Transverse colon (tissue), 4 donors: ENCODE data around the gene SPIRE1. TPM values are rescaled to one million over a fixed set of nuclear protein-coding genes. Genes with fewer than 3 reads are reported as not detected.

Source experiments
- DNase-seq: peaks from one replicate; pipeline ENCODE4 v3.0.0-alpha.2; 2019
- H3K27ac ChIP-seq, 4 donors: fragments of 200-600 bp; sonication (generic); 2 replicates each; pipeline ENCODE4 v1.5.1; 2016 to 2018; ENCODE audit warnings: inconsistent platforms in 4 of 4
- H3K27me3 ChIP-seq: fragments of 200-600 bp; sonication (generic); 2 replicates; pipeline ENCODE4 v1.5.1; 2017; ENCODE audit warnings: inconsistent platforms
- H3K36me3 ChIP-seq, 4 donors: fragments of 200-600 bp; sonication (generic); 2 replicates each; pipeline ENCODE4 v1.5.1; 2017 to 2019; ENCODE audit warnings: inconsistent platforms in 4 of 4
- H3K4me1 ChIP-seq, 4 donors: fragments of 200-600 bp; sonication (generic); 2 replicates each; pipeline ENCODE4 v1.5.1; 2017 to 2020; ENCODE audit warnings: inconsistent platforms in 4 of 4
- H3K4me3 ChIP-seq, 4 donors: fragments of 200-600 bp; sonication (generic); 1 replicate in 1 of 4; 2 replicates in 3 of 4; pipeline versions ENCODE4 v1.5.1 to v1.6.1; 2017 to 2019; ENCODE audit warnings: inconsistent platforms in 4 of 4
- H3K9me3 ChIP-seq, 2 donors: fragments of 200-600 bp; sonication (generic); 2 replicates each; pipeline ENCODE4 v1.5.1; 2017 to 2019; ENCODE audit warnings: inconsistent platforms in 2 of 2
- EP300 ChIP-seq: sonication (generic); formaldehyde crosslinking; IDR thresholded peaks from one replicate; pipeline ENCODE4 v1.6.1; 2017; ENCODE audit warnings: antibody characterized with exemption, low read depth
- POLR2A ChIP-seq: fragments of 450-650 bp; IDR thresholded peaks from one replicate; pipeline ENCODE4 v1.6.1; 2016; ENCODE audit warnings: antibody characterized with exemption, mild to moderate bottlenecking, moderate library complexity
- POLR2AphosphoS5 ChIP-seq, 3 donors: sonication (generic); formaldehyde crosslinking; IDR thresholded peaks; one replicate each; pipeline ENCODE4 v1.6.1; 2016; ENCODE audit warnings: antibody characterized with exemption in 3 of 3
- WGBS, 2 donors: methylation state at CpG; one replicate each; pipeline ENCODE4 v1.1.5; 2018; ENCODE audit warnings: low coverage in 1 of 2; 5-methylcytosine and 5-hydroxymethylcytosine counted together
- in situ Hi-C, 4 donors: fragments of 200-750 bp; cut with MboI; loops; one replicate each; pipeline versions ENCODE4 v1.15.0 to v1.15.1; 2017; ENCODE audit warnings: low sequenced_read_pairs in 3 of 4, low pct_ligation_motif_present in 1 of 4, low pct_unique_long_range_greater_than_20kb in 1 of 4
- intact Hi-C: fragments of 100-400 bp; cut with DNase I; formaldehyde crosslinking; loops from one replicate; pipeline ENCODE4 v1.15.1; 2023; ENCODE audit warnings: low total_unique reads
- total RNA-seq, 4 donors: library from RNA; depleted of rRNA; stranded (reverse); fragments of >200 nt; gene quantifications; one replicate each; pipeline ENCODE4 v1.1.0, GENCODE V29; 2016
- TF ChIP-seq, protein P1 (sequence below), 5 experiments: fragments of 200-600 bp in 3 of 5; fragments of 450-650 bp in 2 of 5; sonication (generic) in 3 of 5; IDR thresholded peaks; 1 replicate in 2 of 5; 2 replicates in 3 of 5; pipeline ENCODE4 v1.5.1; 2016 to 2017; ENCODE audit warnings: antibody characterized with exemption in 5 of 5, inconsistent platforms in 3 of 5, mild to moderate bottlenecking in 2 of 5, moderate library complexity in 1 of 5

Gene SPIRE1
- total RNA-seq, 4 donors from 2014 or later, result 6.0 to 7.8 (median 6.8) TPM

DNA sequence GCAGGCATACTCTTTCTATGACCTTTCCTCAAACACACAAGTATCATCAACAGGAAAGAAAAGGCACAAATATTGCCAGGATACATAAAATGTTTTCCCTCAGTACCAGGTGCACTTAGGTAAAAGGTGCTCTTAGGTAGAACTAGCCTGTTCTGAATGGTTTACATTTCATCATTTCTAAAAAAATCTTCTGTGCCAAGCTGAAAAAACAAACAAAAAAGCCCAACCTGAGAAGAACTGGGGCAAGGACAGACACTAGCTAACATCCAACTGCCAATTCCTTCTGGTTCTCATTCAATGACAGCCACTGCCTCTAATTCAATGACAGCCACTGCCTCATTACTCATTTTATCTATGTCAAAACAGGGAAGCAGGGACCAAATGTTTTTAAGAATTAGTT is 68.5 kb downstream of the SPIRE1 start:
- in situ Hi-C loops, result no loop called here
- H3K27ac ChIP-seq, result no peak overlapping the region

DNA sequence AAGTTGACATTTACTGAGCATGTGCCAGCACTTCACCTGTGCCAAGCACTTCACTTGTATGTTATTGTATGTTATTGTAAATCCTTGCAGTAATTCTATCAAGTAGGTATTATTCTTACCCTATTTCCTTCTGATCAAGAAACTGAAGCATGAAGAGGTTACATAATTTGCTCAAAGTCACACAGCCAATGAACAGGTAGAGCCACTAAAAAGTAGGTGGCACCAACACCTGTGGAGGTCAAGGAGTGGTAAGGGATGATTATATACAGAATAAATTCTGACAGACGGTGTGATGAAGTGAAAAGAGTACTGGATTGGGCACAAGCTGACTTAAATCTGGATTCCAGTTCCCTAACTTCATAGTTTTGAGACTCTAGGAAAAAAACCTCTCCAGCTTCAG is 71.0 kb downstream of the SPIRE1 start:
- Histone ChIP-seq H3K4me3 (no peak overlapping the region), H3K27me3 (no peaks in the 10 kb centered on the region), H3K36me3 (no peaks in the 10 kb centered on the region), H3K4me1 (no peaks in the 10 kb centered on the region), H3K27ac (no peak overlapping the region), H3K9me3 (no peaks in the 10 kb centered on the region)
- WGBS, 2 donors, result 60 to 78% methylated on average over 1 of the region's 1 CpG
- no peak for TF ChIP-seq EP300
- TF ChIP-seq POLR2A, result no peak
- TF ChIP-seq, protein P1, sequence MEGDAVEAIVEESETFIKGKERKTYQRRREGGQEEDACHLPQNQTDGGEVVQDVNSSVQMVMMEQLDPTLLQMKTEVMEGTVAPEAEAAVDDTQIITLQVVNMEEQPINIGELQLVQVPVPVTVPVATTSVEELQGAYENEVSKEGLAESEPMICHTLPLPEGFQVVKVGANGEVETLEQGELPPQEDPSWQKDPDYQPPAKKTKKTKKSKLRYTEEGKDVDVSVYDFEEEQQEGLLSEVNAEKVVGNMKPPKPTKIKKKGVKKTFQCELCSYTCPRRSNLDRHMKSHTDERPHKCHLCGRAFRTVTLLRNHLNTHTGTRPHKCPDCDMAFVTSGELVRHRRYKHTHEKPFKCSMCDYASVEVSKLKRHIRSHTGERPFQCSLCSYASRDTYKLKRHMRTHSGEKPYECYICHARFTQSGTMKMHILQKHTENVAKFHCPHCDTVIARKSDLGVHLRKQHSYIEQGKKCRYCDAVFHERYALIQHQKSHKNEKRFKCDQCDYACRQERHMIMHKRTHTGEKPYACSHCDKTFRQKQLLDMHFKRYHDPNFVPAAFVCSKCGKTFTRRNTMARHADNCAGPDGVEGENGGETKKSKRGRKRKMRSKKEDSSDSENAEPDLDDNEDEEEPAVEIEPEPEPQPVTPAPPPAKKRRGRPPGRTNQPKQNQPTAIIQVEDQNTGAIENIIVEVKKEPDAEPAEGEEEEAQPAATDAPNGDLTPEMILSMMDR (IDR thresholded peaks at IDR 0.05), result no peak
- no peak for TF ChIP-seq POLR2AphosphoS5 (IDR thresholded peaks at IDR 0.05)
- no peak for DNase-seq
- intact Hi-C loops, result no loop called here
- in situ Hi-C loops, result no loop called here

More for the DNA sequence above, 68.5 kb downstream of the SPIRE1 start:
- DNase-seq, result no peak
- no peaks in the 10 kb centered on the region for H3K9me3 ChIP-seq
- H3K36me3 ChIP-seq, result no peaks in the 10 kb centered on the region
- H3K4me3 ChIP-seq, result no peak overlapping the region
- H3K4me1 ChIP-seq, result no peaks in the 10 kb centered on the region
- no peaks in the 10 kb centered on the region for H3K27me3 ChIP-seq
- intact Hi-C loops, result no loop called here
- TF ChIP-seq, protein P1 (IDR thresholded peaks at IDR 0.05), result no peak
- TF ChIP-seq POLR2A (no peak), POLR2AphosphoS5 (IDR thresholded peaks at IDR 0.05) (no peak)

DNA sequence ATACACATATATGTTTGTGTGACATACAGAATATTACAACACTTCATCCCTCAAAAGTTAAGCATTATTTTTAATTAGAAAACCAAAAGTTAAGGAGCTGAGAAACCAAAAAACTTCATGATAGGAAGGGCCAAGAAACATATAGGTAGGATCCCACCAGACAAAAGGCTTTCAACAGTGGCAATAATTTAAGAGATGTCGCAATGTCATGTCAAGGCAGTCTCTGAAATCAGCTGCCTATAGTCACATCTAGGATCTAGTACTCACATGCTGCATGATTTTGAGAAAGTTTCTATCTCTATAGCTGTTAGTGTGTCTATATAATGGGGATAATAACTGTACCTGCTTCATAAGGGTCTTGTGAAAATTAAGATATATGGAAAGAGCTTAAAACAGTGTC is 72.7 kb downstream of the SPIRE1 start:
- WGBS, 2 donors, result 97 to 100% methylated on average over 1 of the region's 1 CpG

DNA sequence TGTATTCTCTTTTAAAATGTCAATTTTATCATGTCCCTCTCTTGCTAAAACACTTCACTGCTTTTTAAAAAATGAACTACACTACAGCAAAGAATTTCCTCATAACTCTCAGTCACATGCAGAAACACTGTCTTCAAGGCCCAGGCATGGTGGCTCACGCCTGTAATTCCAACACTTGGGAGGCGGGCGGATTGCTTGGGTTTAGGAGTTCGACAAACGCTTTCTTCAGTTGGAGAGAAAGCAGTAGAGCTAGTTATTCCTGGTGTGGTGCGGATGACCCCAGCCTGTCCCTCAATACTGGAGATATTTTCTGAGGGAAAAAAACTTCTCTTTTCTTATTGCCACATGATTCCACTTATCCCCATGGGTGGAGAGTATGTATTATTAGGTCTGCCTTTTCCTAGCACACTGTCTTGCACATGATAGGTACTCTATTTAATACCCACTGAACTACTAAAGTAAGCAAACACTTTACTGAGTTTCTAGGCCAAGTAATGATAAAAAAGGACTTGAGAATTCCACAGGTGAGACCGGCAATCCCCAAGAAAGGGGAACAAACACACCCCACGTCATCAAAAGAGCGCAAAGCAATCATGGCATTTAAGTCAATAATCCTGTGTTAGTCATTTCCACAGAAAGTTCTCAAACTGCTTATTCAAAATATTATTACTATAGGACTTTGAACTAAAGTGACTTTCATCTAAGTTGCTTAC is 77.1 kb downstream of the SPIRE1 start:
- H3K27me3 ChIP-seq, result no peaks in the 10 kb centered on the region
- no peaks in the 10 kb centered on the region for H3K9me3 ChIP-seq
- no peaks in the 10 kb centered on the region for H3K4me1 ChIP-seq
- no peak overlapping the region for H3K4me3 ChIP-seq
- TF ChIP-seq, protein P1 (IDR thresholded peaks at IDR 0.05), result no peak
- TF ChIP-seq EP300 (no peak), POLR2A (no peak), POLR2AphosphoS5 (IDR thresholded peaks at IDR 0.05) (no peak)
- 83 to 96% methylated on average over 7 to 9 of the region's 9 CpGs for WGBS, 2 donors
- in situ Hi-C loops (no loop called here), intact Hi-C loops (no loop called here)
- no peaks in the 10 kb centered on the region for H3K36me3 ChIP-seq
- H3K27ac ChIP-seq, result no peak overlapping the region
- DNase-seq, result no peak

More for the DNA sequence above, 72.7 kb downstream of the SPIRE1 start:
- Histone ChIP-seq H3K27me3 (no peaks in the 10 kb centered on the region), H3K27ac (no peak overlapping the region), H3K36me3 (no peaks in the 10 kb centered on the region), H3K4me3 (no peak overlapping the region), H3K4me1 (no peaks in the 10 kb centered on the region), H3K9me3 (no peaks in the 10 kb centered on the region)
- intact Hi-C loops (no loop called here), in situ Hi-C loops (no loop called here)
- TF ChIP-seq POLR2AphosphoS5 (IDR thresholded peaks at IDR 0.05) (no peak), POLR2A (no peak), EP300 (no peak)
- TF ChIP-seq, protein P1 (IDR thresholded peaks at IDR 0.05), result no peak
- DNase-seq, result no peak
